Posterior cingulate gyrus (tissue), 11 donors: ENCODE measurements around the gene CACUL1.
A peak's percentile ranks its signal among the peaks of the same experiment; 100 is the strongest.
"Not testable (repeated sequence)": the region's sequence is repeated elsewhere in the genome, so short reads cannot be mapped to it uniquely, and the experiment has no call there.

ENCODE experiments used
- DNase-seq, 10 donors: peaks; one replicate each; pipeline versions ENCODE4 v3.0.0 to v3.0.0-alpha.2; 2020 to 2021; ENCODE audit warnings: mixed read lengths in 3 of 10
- intact Hi-C: fragments of 100-400 bp; cut with DNase I; formaldehyde crosslinking; loops from one replicate; pipeline ENCODE4 v1.15.1; 2023

Gene CACUL1

DNA sequence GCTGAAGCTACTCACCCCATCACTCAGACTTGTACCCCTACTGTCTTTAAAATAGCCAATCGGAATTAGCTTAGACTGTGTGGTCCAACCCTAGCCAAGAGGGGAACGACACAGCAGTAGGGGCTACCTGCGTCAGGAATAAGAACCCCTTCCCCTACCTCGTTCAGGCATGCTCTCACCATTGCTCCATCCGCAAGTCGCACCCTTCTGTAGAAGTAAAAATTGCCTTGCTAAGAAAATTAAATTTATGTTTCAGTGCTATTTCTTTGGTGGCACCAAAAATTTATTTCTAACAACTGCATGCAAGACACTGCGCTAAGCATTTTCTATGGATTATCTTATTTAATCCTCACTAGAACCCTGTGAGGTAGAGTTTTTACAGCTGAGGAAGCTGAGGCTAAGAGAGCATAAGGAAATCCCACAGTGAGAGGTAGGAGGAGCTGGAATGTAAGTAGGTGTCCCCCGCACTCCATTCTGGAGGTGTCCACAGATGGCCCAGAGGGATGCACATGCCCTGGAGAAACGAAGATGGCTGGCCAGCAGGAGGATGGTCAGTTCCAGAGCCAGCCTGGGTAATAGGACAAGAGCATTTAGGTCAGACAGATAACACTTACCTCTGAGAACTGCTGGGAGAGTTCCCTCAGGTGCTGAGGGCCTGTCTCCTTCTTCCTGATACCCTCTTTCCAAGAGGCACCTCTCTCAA lies 15.3 kb upstream of the CACUL1 start:
- DNase-seq, result no peak
- intact Hi-C loops, result no loop called here

DNA sequence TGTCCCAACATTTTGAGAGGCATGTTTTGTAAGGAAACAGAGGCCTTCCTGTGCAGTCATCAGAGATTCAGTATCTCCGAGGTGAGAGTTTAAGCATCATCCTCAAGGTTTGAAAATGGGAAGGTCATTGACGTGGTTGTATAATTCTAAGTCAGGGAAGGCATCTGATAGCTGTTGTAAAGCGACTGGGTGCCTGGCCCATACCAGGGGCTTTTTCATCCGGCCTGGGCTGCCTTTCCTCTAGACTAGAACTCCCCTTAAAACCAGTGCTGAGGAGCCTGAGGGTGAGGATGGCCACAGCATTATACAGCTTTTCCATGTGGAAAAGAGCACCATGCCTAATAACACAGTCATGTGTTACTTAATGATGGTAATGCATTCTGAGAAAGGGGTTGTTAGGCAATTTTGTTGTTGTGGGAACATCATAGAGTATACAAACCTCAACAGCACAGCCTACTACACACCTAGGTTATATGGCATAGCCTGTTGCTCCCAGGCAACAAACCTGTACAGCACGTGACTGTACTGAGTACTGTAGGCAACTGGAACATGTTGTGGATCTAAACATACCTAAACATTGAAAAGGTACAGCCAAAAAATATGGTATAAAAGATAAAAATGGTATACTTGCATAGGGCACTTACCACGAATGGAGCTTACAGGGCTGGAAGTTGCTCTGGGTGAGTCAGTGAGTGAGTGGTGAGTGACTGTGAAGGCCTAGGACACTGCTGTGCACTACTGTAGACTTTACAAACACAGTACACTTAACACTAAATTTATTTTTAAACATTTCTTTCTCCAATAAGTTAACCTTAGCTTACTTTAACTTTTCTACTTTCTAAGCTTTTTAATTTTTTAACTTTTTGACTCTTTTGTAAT lies 13.5 kb upstream of the CACUL1 start:
- no peak for DNase-seq
- intact Hi-C loops, result no loop called here

- intact Hi-C loops, result no loop called here
- no peak for DNase-seq
Observed at GRCh38 chr10:118767297-118768040, 12.7 kb upstream of the CACUL1 start.

DNA sequence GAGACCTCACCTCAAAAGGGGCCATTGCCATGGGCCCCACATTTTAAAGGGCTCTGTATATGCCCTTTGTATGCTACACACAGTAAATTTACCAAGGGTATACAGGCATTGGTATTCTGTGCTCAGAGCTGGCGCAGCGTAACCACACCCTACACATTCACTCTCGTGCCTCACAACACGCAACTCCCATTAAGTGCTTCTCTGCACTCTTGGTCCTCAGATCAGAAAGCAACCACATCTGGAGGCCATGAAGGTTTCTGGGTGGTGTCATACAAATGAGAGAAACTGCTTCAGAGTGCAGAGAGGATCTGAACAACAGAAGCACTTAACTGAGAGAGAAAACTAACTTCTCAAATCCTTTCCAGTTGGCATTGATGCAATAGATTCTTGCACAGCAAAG lies 9.4 kb upstream of the CACUL1 start:
- DNase-seq, result no peak
- intact Hi-C loops, result no loop called here

DNA sequence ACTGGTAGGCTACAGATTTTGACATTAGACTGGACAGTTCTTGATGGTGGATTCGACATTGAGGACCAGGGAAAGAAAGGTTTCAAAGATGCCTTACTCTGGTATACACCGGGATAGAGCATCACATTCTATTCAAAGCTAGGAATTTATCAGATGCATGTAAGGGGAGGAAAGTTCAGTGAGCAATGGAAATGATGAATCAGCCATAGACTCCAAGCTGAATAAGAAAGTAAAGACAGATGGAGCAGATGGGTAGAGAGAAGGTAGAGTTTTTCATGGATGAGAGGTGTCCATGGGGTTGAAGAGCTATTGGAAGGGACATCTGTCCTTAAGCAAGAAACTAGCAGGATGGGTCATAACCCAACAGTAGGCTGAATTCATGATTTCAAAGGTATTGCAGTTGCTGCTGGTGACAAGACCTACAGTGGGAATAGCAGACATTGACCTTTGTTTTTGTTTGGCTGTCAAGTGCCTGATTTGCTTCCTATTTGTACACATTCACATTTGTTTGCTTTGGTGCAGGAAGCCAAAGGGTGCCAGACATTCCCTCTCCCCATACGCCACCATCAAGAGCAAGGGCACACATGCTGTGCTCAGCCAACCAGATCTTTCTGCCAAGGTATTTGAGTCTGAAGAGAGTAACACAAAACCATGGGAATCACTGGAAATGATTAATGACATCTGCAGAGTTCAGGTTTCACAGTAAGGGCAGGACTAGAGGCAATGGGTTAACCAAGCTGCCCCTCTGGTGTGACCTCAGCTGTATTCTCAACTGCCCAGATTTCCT lies 8.6 kb upstream of the CACUL1 start:
- intact Hi-C loops, result no loop called here
- no peak for DNase-seq

- DNase-seq, result no peak
- intact Hi-C loops, result no loop called here
Observed at GRCh38 chr10:118760265-118760664, 5.5 kb upstream of the CACUL1 start.

DNA sequence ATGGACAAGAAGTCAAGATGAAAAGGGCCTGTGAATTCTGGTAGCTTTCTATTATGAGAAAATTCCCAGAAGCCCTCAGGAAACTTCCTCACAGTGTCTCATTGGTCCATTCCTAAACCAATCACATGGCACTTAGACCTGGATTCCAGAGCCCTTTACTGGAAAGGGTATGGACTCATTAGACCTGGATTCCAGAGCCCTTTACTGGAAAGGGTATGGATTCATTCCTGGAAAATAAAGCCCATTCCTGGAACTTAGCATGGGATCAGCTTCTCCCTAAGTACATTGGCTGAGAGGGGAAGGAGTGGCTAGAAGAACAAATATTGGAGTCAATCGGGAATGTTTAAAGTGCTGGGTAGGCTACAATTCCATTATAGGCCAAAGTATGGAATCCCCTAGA lies 3.7 kb upstream of the CACUL1 start:
- intact Hi-C loops, result loop anchor here (5.0 to 10.0 kb wide), 3 partner anchors 346 to 1384 kb away; partner anchors contain the start of genes DENND10, FAM204A and PDZD8

GRCh38 chr10:118754229-118754555 lies 578 bp downstream of the CACUL1 start:
- intact Hi-C loops, result loop anchor here (10.0 kb wide), 2 partner anchors 351 to 1379 kb away; partner anchors contain the start of genes DENND10 and PDZD8
- DNase-seq, result peak in 6 of 10 donors; percentile 13 to 88 (median 16)

More for the DNA sequence above, 3.7 kb upstream of the CACUL1 start:
- no peak for DNase-seq

DNA sequence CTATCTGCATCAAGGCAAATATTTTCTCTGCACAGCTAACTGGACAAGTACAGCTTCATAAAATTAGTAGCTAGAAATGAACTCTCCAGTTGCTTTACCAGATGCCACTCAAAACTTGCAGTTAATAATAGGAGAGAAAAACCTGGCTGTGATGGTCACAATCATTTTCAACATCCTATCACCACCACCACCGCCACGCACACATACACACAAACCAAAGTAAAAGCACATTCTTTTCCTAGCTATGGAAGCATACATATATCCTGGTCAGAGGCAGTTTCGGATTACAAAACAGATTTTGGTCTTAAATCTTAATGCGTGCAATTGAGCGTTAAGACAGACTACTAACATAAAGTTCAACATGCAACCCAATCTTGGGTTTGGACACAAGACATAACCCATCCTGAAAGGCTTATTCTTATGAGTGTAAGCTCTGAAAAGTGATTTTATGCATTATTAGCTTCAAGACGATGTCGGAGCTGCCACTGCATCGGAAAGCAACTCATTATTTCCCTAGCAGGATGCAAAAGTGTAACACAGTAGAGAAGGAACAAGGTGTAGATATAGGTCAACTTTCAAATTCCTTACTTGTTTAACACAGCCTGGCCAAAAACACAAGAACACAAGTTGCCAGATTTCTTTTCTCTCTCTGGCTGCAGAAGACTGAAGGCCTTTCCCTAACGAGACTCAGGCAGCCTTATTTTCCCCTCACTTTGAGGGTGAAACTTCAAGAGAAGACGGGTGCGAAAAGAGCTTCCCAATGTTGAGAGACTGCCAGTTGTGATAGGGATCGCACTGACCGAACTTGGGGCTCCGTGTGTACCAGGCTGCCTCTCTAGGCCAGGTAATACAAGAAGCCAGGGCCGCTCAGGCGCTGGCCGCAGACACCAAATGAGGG lies 1.2 kb downstream of the CACUL1 start:
- intact Hi-C loops, result loop anchor here (10.0 kb wide), 2 partner anchors 351 to 1379 kb away; partner anchors contain the start of genes DENND10 and PDZD8

DNA sequence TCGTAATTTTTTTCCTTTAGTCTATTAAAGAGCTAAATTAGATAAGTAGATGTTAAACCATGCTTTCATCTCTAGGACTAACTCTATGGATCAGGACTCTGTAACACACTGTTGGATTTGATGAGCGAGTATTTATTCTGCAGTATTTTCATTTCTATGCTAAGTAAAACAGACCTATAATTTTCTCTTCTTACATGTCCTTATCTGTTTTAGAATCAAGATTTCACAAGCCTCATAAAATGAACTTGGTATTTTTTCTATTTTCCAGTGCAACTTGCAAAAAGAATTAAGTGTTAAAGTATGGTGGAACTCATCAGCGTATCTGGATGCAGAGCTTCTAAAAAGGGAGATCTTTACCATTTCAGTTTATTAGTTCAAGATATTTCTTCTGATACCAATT lies 2.4 kb downstream of the CACUL1 start:
- intact Hi-C loops, result loop anchor here (10.0 kb wide), 2 partner anchors 352 to 1378 kb away; partner anchors contain the start of genes DENND10 and PDZD8
- no peak for DNase-seq

More for the DNA sequence above, 1.2 kb downstream of the CACUL1 start:
- DNase-seq, result no peak

- DNase-seq, result no peak
- intact Hi-C loops, result loop anchor here (10.0 kb wide), 2 partner anchors 354 to 1376 kb away; partner anchors contain the start of genes DENND10 and PDZD8
Observed at GRCh38 chr10:118751265-118751664, 3.5 kb downstream of the CACUL1 start.

DNA sequence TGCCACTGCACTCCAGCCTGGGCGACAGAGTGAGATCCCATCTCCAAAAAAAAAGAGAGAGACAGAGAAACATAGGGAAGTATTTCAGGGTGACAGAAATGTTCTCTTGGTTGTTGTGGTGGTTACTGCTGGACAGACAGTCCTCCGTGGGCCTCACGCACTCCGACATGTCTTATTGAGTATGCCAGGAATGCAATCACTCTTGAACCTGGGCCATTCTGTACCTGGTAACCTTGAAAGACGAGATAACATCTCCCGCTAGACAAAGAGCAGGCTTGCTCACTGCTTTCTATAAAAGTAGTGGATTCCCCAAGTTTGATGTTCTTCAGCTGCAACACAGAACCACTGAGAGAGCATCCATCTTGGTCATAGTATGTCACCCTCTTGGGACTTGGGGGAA lies 6.7 kb downstream of the CACUL1 start:
- intact Hi-C loops, result no loop called here
- DNase-seq, result no peak

GRCh38 chr10:118746246-118746645 lies 8.5 kb downstream of the CACUL1 start:
- DNase-seq, result no peak
- intact Hi-C loops, result no loop called here

GRCh38 chr10:118745056-118745455 lies 9.7 kb downstream of the CACUL1 start:
- DNase-seq, result no peak

DNA sequence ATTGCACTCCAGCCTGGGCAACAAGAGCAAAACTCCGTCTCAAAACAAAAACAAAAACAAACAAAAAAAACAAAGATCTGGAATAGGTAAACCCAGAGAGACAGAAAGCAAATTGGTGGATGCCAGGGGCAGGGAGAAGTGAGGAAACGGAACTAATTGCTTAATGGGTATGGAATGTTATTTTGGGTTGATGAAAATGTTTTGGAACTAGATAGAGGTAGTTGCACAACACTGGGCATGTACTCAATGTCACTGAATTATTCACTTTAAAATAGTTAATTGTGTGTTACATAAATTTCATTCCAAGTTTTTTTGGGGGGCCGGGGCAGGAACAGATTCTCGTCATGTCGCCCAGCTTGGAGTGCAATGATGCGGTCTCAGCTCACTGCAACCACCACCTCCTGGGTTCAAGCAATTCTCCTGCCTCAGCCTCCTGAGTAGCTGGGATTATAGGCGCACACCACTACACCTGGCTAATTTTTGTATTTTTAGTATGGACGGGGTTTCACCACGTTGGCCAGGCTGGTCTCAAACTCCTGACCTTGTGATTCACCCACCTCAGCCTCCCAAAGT lies 10.3 kb downstream of the CACUL1 start:
- DNase-seq, intact Hi-C loops: not testable (repeated sequence)

More at GRCh38 chr10:118745056-118745455, 9.7 kb downstream of the CACUL1 start:
- intact Hi-C loops, result no loop called here

DNA sequence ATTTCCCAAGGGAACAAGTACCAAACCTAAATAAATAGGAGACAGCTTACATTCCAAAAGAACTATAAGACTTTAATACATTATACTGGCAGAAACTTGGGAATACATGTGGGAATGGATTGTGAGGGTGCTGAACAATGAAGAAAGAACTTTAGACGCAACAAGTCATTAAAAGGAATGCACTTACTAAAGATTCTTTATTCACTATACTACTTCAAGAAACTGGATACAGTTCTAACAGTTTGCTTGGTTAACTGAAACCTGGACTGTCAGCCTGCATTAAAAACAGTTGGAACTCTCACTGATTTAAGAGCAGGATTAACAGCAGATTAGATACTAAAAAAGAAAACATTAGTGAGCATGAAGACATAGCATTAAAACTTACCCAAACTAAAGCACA lies 12.0 kb downstream of the CACUL1 start:
- intact Hi-C loops, result no loop called here
- DNase-seq, result no peak

GRCh38 chr10:118742032-118742431 lies 12.7 kb downstream of the CACUL1 start:
- DNase-seq, result no peak
- intact Hi-C loops, result no loop called here

- no peak for DNase-seq
- intact Hi-C loops, result no loop called here
Observed at GRCh38 chr10:118738406-118738805, 16.4 kb downstream of the CACUL1 start.
